Measurements from ENCODE around the gene ADGRG6.

DNA sequence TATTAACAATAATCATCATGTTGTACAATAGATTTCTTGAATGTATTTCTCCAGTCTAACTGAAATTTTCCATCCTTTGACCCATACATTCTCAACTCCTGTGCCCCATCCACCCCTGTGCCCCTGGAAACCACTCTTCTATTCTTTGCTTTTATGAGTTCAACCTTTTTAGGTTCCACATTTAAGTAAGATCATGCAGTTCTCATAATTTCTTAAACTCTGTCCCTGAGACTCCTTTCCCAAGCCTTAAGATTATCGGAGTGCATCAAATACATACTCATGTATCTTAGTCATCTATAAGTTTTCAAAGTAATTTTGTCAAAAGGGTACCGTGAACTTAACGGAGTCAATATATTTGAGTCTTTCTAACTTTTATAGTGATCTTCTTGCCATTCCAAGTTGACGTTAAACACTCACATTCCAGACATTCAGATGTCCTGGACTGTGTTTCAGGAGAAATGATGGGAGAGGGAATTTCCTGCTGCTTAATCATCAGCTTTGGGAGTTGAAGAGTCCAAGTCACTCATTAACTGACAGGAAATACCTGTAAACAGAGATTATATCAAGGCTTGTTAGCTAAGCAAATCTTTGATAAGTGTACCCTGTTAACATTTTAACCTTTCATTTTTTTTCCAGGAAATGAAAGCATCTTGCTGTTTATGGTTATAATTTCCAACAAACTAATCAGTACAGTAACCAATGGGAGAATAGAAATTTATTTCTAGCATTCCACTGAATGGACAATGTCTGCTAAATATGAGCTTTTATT, 73.3 kb downstream of the ADGRG6 start:
- TF ChIP-seq, protein P1, sequence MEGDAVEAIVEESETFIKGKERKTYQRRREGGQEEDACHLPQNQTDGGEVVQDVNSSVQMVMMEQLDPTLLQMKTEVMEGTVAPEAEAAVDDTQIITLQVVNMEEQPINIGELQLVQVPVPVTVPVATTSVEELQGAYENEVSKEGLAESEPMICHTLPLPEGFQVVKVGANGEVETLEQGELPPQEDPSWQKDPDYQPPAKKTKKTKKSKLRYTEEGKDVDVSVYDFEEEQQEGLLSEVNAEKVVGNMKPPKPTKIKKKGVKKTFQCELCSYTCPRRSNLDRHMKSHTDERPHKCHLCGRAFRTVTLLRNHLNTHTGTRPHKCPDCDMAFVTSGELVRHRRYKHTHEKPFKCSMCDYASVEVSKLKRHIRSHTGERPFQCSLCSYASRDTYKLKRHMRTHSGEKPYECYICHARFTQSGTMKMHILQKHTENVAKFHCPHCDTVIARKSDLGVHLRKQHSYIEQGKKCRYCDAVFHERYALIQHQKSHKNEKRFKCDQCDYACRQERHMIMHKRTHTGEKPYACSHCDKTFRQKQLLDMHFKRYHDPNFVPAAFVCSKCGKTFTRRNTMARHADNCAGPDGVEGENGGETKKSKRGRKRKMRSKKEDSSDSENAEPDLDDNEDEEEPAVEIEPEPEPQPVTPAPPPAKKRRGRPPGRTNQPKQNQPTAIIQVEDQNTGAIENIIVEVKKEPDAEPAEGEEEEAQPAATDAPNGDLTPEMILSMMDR (IDR thresholded peaks at IDR 0.05), result no peak
- TF ChIP-seq POLR2A (IDR thresholded peaks at IDR 0.05), result no peak
